Fibroblast of skin of left biceps (primary cell): ENCODE results near the gene PLA2G4F.

Source experiments
- DNase-seq, 2 experiments: peaks; one replicate each; pipeline ENCODE4 v3.0.0-alpha.2; 2013; ENCODE audit warnings: low read depth in 2 of 2

Gene PLA2G4F

DNA sequence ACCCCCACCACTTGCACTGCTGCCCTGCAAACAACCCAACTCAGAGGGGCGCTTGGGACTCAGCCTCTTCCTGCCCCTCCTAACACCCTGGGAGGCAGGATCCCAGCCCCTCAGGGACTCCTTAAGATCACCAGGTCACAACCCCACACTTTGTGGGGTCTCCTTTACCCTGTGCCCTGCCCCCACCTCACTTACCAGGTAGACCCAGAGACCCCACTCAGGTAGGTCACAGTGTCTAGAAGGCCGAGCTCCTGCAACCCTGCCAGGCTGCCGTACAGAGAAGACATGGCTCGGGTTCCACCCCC lies 9.1 kb downstream of the PLA2G4F start:
- no peak for DNase-seq

DNA sequence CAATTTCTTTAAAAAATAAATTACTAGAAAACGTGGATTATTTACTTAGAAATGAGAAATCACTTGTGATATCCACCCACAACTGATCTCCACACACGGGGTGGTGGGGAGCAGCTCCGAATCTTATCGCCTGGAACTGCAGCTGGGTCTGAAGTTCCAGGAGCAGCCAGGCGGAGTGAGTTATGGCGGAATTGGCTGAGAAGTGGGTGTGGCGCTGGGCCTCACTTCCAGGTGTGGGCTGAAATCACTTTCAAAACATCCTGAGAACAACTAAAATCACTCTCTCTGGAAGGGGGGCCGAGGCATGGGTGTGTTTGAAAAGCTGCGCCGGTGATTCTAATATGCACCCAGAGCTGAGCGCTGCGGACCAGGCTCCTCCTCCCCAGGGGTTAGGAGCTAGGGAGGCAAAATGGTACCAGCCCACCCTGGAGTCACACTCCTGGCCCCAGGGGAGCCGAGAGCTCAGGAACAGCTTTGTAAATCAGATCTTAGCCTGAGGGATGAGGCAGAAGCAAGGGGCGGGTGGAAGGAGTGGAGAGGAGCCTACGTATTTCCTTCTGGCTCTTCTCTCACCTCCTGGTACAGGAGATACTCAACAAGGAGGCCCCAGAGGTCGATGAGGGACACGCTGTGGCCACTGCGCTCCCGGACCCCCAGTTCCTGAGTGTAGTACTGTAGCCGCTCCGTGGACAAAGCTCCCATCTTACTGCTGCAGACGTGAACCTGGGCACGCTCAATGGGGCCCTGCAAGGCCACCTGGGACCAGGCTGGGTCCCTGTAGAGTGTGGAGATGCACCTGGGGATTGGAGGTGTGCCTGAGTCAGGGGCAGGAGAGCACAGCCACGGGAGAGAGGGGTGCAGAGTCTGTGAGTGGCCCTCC lies 9.6 kb downstream of the PLA2G4F start:
- DNase-seq, result no peak

DNA sequence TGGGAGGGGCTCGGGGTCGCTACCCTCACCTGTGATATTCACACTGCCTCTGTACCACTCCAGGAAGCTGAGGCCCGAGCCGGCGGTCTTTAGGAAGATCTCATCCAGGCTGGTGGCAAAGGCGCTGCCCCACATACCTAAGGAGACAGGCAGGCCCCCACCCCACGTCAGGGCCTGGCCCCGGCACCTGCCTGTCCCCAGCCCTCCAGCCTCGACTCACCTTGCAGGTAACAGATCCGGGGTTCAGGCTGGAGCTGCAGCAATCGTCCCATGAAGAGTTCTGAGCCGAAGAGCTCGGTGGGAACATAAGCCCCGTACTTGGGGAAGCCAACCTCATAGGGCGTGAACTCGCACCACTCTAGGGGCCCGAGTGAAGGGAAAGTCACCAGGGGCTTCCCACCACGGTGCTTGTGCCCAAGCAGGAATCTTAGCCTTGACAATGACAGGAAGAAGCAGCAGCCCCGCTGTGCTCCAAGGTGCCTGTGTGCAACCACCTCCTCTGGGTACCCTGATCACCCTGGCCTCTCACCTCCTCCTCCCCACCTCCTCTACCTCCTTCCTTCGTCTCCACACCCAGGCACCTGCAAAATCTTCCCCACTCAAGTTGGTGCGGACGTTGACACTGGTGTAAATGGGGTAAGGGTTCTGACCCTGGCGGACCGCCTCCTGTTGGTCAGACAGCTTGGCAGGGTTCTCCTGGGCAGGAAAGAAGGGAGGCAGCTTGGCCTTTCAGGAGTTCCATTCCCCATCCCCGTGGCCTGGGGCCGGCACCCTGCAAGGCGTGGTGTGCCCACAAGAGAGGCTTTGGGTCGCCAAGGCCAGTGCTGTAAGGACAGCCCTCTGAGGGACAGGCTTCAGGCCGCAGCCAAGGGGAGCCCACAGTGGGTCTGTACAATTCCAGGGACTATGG lies 10.6 kb downstream of the PLA2G4F start:
- DNase-seq, result no peak

GRCh38 chr15:42144841-42145375 lies 11.5 kb downstream of the PLA2G4F start:
- no peak for DNase-seq

DNA sequence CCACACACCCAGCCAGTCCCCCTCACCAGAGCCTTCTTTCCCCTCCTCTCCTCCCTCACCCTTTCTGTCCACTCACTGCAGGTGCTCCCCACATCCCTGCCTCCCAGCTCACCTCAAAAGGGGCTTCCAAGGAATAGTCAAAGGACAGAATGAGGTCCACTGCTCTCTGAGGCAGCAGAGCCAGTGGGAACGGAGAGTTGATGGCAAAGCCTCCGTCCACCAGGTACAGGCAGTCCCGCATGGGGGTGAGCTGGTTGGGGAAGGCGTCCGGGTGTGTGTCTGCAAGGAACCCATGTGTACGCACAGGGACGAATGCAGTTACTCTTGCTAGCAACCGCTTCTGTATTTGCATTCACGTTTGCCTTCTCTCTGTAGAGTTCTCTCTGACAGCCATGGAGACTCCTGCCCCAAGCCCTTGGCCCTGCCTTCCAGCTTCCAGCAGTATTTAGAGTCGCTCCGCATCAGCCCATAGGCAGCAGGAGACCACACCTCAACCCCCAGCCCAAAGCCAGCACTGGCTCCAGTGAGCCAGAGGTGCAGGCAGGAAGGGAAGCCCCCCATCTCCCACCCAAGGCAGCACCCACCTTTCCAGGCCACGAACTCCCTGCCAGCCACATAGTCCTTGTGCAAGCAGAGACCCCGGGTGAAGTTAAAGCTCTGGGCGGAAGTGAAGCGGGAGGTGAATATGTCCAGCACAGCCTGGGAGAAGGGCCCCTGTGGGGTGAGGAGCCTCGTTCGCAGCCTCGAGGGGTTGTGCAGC lies 12.4 kb downstream of the PLA2G4F start:
- no peak for DNase-seq

- no peak for DNase-seq
These were observed 13.1 kb downstream of the PLA2G4F start for GRCh38 chr15:42143356-42143755.

DNA sequence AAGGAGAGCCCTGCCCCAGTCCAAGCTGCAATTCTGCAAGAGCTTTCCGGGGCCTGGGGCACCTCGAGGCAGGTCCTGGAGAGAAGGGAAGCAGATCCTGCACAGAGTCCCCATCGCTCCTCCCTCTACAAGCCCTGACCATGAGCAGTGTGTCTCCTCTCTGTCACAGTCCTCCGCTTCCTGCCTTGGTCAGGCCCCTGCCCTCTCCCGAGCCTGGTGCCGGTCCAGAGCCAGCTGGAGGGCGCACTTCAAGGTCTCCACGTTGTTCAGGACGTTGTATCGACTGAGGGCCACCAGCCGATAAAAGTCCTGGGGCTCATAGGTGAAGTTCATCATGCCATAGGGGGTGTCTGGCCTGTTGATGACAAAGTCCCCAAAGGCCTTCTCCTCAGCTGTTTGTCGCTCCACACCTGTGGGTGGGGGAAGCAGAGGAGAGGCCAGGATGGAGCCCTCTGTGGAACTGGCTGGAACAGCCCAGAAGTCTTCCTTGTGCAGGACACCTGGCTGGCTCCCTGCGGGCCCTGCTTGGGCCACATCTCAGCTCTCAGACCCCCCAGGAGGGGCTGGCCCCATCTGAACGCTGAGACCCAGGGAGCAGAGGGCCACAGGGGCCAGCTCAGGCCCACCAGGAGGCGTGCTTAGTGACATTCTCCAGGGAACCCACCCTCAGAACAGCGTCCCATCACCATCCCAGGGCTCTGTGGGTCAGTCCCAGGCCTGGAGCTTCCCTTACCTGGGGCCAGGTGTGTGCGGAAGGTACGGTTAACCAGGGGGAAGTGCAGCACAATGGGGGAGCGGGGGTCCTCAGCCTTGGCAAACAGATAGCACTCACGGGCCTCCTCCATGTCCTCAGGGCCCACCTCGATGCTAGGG lies 14.4 kb downstream of the PLA2G4F start:
- DNase-seq, result no peak

DNA sequence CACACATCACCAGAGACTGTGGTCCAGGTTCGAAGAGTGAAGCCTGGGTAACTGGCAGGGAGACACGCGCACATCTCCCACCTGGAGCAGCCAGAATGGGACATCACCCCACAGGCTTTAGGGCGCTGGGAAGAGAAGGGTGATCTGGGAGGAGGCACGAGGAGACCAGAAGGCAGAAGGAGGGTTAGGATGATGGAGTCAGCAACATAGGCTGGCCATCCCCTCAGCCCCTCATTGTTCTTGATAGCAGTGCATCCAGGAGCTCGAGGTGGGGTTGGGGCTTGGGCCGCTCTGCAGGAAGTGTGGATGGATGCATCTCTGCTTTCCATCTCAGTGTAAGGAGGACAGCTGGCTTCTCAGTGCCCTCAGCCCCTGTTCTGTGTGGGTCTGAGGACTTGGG lies 15.2 kb downstream of the PLA2G4F start:
- DNase-seq, result no peak

DNA sequence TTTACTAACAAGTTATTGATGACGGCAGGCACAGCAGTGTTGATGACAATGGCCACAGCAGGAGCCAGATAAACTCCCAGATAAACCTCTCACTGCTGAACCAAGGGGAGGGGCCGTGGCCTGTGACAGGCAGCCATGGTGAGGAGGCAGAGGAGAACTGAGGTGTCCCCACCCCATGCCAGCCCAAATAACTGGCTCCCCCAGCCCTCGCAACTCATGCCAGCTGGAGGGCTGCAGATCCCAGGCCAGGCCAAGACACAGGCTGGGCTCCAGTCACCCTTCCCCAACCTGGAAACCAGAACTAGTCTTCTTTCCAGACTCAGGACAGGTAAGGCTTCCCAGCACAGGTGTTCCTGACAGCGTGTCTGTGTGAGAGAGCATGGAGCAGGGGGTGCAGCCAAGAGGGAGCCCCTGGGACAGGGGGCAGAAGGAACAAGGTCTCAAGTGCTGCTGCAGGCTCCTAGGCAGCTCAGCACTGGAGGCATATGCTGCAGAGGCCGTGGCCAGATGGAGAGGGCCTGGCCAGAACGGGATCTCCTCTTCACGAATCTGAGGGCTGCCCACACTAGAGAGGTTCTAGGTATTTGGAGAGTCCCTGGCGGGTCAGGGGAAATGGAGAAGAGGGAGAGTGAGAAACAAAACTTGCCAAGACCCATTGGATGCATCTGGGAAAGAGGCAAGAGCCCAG lies 15.9 kb downstream of the PLA2G4F start:
- DNase-seq, result no peak

DNA sequence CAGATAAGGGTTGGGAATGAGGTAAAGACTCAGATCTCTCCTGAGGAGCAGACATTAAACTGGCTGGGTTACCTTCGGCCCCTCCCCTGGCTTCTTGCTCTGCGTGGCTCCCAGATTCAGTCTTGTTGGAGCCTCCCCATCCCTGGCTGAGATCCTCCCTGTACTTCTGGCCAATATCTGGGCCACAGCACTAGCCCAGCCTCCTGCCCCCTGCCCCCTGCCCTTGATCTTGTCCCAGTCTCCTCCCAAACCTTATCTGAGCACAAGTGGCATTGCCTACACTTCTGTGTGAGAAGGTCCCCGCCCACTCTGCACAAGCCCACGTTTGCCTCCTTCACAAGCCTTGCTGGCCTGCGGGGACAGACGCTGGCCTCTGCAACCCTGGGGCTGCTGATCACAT lies 16.8 kb downstream of the PLA2G4F start:
- no peak for DNase-seq

DNA sequence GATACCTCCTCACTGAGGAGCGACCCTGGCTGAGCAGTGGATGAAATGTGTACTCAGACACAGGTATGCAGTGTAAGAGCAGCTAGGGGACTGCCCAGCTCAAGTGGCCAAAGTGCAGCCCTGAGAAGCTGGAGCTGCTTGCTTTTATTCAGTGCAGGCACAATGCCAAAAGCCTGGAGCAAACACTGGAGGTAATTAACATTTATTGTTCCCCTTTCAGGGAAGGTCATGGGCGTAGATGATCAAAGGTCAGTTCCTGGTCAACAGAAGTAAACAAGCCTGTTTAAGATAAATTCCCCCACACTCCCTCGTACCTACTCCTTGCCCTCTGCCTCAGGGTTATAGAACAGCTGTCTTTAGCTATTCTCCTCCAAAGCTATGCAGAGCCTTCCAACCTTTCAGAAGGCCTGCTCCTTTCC lies 17.5 kb downstream of the PLA2G4F start:
- no peak for DNase-seq

DNA sequence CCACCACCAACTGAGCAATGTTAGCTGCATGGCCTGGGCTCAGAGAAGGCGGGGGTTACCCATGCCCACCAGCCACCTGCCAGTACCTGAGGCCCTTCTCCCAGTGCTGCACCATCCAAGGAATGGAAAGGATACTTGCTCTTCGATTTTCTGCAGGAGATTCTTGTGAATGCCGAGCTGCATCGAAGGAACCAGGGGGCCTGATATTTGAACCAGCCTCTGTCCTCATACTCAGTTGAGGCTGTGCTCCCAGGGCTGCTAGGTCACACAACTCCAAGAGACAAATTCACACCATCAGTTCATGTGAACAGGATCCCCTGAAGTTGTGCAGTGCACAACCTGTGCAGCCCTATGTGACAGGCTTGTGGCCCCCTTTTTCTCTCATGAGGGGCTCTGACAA lies 18.0 kb downstream of the PLA2G4F start:
- no peak for DNase-seq

DNA sequence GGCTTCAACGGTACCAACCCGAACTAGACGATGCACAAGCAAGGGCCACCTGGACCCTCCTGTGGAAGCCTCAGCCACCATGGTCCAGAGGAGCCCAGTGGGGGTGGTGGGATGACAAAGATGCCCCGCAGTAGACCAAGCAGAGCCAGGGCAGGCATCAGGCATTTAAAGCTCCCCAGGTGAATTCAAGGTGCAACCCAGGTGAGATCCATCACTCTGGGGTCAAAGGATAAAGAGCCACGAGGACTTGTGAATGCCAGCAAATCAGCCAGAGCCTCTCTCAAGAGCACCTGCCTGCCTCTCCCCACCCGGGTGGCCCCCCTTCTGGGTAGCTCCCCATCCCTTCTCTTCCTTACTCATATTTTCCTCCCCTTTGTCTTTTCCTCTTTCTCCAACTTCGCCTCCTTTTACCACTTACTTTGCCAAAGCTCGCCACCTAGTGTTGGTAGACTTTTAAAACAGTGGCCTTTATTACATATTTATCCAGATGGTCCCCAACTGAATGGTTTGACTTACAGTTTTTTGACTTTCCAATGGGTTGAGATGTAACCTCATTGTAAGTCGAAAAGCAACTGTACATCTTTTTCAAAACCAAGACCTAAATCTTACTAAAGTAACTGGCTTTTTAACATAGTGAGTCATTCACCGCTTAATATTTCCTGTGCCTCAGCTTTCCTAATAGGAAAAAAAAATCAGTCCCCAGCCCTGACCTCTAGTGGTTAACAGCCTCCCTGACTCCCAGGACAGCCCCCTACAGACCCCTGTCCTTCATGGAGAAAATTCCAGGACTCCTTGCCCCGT lies 18.8 kb downstream of the PLA2G4F start:
- peak; percentile 17 to 19 for DNase-seq

DNA sequence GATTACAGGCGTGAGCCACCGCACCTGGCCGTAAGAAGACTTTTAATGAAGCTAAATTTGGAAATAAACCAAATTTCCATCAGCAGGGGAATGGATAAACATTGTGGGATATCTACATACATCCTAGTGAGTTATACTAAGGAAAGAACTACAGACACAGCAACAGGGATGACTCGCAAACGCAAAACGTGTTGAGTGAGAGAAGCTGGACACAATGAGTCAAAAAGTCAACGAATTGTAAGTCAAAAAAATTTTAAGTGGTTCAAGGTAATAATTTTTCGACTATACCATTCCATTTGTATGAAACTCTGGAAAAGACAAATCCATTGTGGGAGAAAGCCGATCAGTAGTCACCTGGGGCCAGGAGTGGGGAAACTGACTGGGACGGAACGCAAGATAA lies 19.9 kb downstream of the PLA2G4F start:
- no peak for DNase-seq

GRCh38 chr15:42135351-42135750 lies 21.1 kb downstream of the PLA2G4F start:
- no peak for DNase-seq

GRCh38 chr15:42134617-42135245 lies 21.7 kb downstream of the PLA2G4F start:
- DNase-seq, result no peak

DNA sequence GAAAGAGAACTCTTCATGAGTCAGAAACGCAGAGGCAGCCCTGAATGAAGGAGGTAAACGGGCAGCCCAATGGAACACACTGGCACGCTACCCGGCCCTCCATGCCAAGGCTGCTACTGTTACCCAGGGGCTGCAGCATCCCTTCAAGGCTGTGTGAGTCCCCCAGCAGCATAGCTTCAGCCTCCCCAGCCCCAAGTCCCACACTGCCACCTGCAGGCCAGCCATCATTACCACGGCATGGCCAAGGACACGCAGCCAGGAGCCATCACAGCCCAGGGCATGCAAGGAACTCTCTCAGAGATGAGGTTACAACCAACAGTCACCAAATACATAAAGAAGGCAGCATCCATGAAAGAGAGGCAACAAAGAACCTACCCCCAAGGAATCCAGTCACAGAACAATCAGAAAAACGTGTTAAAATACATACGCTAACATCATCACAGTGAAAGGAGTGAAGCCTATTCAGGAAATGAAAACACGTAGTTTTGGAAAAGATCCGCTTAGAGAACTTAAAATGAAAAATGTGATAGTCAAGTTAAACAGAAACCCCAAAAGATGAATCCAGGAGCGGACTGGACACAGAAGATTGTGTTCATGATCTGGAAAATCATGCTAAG lies 22.4 kb downstream of the PLA2G4F start:
- no peak for DNase-seq

- no peak for DNase-seq
These were observed 23.1 kb downstream of the PLA2G4F start for GRCh38 chr15:42133356-42133755.
